Measurements from ENCODE around the gene CST7. TPM values are rescaled to one million over a fixed set of nuclear protein-coding genes. Genes with fewer than 3 reads are reported as not detected.

Gene CST7
- total RNA-seq, 1 donor from 2014 or later = not detected

GRCh38 chr20:24954151-24954550, 5.1 kb downstream of the CST7 start:
- no peak for TF ChIP-seq CTCF (IDR thresholded peaks at IDR 0.05; ENCODE audit: insufficient read depth, low read length, poor library complexity, severe bottlenecking)
- no peak for DNase-seq (ENCODE audit: low read depth)
- Histone ChIP-seq H3K27me3 (ENCODE audit: control insufficient read depth, insufficient read depth, low read length) (no peaks in the 10 kb centered on the region), H3K36me3 (ENCODE audit: control insufficient read depth, insufficient read depth, low read length) (no peaks in the 10 kb centered on the region), H3K4me3 (ENCODE audit: low read depth, low read length) (no peak overlapping the region)

- no peak for DNase-seq (ENCODE audit: low read depth)
- Histone ChIP-seq H3K36me3 (ENCODE audit: control insufficient read depth, insufficient read depth, low read length) (no peaks in the 10 kb centered on the region), H3K27me3 (ENCODE audit: control insufficient read depth, insufficient read depth, low read length) (no peaks in the 10 kb centered on the region), H3K4me3 (ENCODE audit: low read depth, low read length) (no peak overlapping the region)
- TF ChIP-seq CTCF (IDR thresholded peaks at IDR 0.05; ENCODE audit: insufficient read depth, low read length, poor library complexity, severe bottlenecking) = no peak
Observed at GRCh38 chr20:24954566-24954965, 5.5 kb downstream of the CST7 start.

DNA sequence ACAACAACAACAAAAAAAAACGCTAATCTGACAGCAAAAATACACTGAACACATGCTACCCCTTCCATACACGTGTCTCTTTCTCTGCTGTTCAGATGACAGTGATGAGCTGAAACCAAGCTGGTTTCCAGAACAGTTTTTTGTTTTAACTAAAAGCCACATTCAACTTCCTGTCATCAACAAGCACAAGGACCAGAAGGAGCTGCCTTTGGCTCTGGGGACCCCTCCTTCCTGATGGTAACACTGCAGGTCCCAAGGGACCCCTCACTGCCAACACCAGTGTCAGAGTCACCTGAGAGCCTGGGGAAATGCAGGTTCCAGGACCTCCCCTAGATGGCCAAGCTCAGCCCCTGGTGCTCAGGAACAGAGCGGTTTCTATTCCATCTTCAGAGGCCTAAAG, 6.0 kb downstream of the CST7 start:
- no peak for DNase-seq (ENCODE audit: low read depth)
- H3K36me3 ChIP-seq (ENCODE audit: control insufficient read depth, insufficient read depth, low read length) = no peaks in the 10 kb centered on the region
- no peak overlapping the region for H3K4me3 ChIP-seq (ENCODE audit: low read depth, low read length)
- no peak for TF ChIP-seq CTCF (IDR thresholded peaks at IDR 0.05; ENCODE audit: insufficient read depth, low read length, poor library complexity, severe bottlenecking)
- no peaks in the 10 kb centered on the region for H3K27me3 ChIP-seq (ENCODE audit: control insufficient read depth, insufficient read depth, low read length)

DNA sequence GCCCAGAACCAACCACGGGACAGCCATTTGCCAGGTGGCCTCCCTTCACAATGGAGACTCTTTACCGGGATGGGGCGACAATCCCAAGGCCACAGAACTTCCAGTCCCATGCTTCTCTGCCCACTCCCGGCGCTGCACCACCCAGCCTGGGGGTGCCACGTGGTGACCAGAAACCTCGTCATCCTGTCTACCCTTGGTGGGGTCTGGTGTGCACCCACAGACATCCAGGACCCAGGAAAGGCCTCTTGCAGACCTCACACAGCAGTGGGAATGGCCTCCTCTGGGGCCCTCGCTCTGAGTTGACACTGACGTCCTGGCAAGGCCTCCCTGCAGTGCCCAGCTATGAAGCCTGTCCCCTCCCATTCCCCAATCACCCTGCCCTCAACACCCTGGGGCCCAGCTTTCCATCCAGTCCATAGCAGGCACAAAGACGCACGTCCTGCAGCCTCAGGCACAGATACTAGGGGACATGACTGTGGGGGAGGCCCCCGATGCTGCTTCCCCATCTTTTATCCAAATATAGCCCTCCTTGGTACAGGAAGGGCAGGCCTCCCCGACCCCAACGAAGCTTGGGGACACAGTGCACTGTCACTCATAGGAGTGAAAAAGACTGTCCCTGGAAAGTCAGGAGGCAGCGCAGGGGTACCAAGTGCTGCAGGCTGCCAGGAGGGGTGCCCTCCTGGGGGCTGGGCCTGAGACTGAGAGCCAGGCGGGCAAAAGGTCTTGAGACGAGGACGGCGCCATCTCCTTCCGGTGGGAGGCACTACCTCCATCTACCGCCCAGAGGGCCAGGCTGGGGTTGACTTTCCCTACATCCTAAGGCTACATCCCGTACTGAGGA, 7.2 kb downstream of the CST7 start:
- no peaks in the 10 kb centered on the region for H3K36me3 ChIP-seq (ENCODE audit: control insufficient read depth, insufficient read depth, low read length)
- no peak for TF ChIP-seq CTCF (IDR thresholded peaks at IDR 0.05; ENCODE audit: insufficient read depth, low read length, poor library complexity, severe bottlenecking)
- DNase-seq (ENCODE audit: low read depth) = no peak
- H3K27me3 ChIP-seq (ENCODE audit: control insufficient read depth, insufficient read depth, low read length) = no peaks in the 10 kb centered on the region
- no peak overlapping the region for H3K4me3 ChIP-seq (ENCODE audit: low read depth, low read length)

DNA sequence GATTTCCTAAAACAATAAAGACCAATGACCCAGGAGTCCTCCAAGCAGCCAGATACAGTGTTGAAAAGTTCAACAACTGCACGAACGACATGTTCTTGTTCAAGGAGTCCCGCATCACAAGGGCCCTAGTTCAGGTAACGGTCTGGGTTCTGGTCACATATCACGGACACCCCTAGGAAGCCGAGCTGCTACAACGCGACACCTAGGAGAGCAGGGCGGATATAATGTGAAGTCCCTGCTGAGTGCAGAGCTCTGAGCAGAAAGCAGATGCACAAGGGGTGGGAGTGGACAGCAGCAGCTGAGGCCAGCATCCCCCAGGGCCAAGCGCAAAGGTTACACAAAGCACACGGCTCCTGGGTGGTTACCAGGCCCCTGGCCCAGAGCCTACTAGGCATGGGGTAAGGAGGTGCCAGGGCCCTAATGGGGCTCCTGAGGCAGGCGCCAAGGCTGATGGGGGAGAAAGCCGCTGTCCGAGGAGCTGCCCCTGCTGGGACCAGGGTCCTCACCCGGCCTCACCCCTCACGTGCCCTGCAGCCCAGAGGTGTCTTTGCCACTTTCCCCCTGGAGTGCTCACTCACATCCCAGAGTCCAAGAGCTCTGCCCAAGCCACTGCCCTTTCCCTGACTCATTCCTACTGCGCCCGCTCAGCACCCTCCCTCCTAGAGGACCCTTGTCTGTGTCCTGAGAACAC, 8.4 kb downstream of the CST7 start:
- no peaks in the 10 kb centered on the region for H3K27me3 ChIP-seq (ENCODE audit: control insufficient read depth, insufficient read depth, low read length)
- no peaks in the 10 kb centered on the region for H3K36me3 ChIP-seq (ENCODE audit: control insufficient read depth, insufficient read depth, low read length)
- DNase-seq (ENCODE audit: low read depth) = no peak
- TF ChIP-seq CTCF (IDR thresholded peaks at IDR 0.05; ENCODE audit: insufficient read depth, low read length, poor library complexity, severe bottlenecking) = no peak
- no peak overlapping the region for H3K4me3 ChIP-seq (ENCODE audit: low read depth, low read length)

Measured in kidney epithelial cell (primary cell).